T47D (cell line): Measurements from ENCODE around the gene CELSR1.
"Not testable (repeated sequence)": the region's sequence is repeated elsewhere in the genome, so short reads cannot be mapped to it uniquely, and the experiment has no call there.

Source experiments
- DNase-seq, 2 experiments: peaks; one replicate each; pipeline versions ENCODE4 v3.0.0 to v3.0.0-alpha.2; 2011 to 2012; ENCODE audit warnings: low read depth in 1 of 2, low spot score in 1 of 2
- JUND ChIP-seq: IDR thresholded peaks from 2 replicates; pipeline ENCODE4 v1.6.1; 2012; ENCODE audit warnings: low read depth
- in situ Hi-C: cut with HindIII; loops from 2 replicates; pipeline ENCODE4 v1.10.0; 2016; ENCODE audit warnings: low sequenced_read_pairs, low pct_unique_long_range_greater_than_20kb

CELSR1 gene

GRCh38 chr22:46484156-46484860 lies 53.1 kb downstream of the CELSR1 start:
- no peak for DNase-seq
- TF ChIP-seq JUND, result no peak
- in situ Hi-C loops, result no loop called here

DNA sequence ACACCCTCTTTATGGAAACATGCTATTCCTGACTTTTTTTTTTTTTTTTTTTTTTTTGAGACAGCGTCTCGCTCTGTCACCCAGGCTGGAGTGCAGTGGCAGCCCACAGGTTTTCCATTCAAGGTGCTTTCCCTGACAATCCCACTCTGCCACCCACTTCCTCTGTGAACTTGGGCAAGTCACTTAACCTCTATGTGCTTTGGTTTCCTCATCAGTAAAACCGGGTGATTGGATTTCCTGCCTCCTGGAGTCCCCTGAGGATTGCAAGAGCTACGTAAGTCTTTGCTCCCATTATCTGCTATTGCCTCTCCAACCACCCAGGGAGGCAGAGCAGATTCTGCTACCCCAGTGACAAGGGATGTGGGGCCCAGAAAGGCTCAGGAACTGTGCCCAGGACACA lies 54.1 kb downstream of the CELSR1 start:
- no peak for DNase-seq
- TF ChIP-seq JUND, result no peak
- in situ Hi-C loops, result no loop called here

DNA sequence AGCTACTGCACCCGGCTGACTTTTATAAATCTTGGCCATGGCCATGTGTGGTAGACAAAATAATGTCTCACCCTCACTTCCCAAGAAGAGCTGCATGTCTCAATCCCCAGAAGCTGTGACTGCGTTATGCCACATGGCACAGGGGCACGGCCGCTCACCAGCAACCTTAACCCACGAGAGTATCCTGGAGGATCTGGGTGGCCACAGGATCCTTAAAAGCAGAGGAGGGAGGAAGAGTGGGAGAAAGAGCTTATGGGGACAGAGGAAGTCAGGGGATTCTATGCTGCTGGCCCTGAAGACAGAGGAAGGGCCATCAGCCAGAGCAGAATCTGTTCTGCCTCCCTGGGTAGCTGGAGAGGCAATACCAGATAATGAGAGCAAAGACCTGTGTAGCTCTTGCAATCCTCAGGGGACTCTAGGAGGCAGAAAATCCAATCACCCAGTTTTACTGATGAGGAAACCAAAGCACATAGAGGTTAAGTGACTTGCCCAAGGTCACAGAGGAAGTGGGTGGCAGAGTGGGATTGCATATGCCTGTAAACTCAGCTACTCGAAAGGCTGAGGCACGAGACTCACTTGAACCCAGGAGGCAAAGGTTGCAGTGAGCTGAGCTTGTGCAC lies 55.3 kb downstream of the CELSR1 start:
- no peak for TF ChIP-seq JUND

GRCh38 chr22:46481386-46481785 lies 56.0 kb downstream of the CELSR1 start:
- TF ChIP-seq JUND, result no peak
- DNase-seq, result no peak
- in situ Hi-C loops, result no loop called here

More for the DNA sequence above, 55.3 kb downstream of the CELSR1 start:
- in situ Hi-C loops, result no loop called here
- DNase-seq, result no peak

DNA sequence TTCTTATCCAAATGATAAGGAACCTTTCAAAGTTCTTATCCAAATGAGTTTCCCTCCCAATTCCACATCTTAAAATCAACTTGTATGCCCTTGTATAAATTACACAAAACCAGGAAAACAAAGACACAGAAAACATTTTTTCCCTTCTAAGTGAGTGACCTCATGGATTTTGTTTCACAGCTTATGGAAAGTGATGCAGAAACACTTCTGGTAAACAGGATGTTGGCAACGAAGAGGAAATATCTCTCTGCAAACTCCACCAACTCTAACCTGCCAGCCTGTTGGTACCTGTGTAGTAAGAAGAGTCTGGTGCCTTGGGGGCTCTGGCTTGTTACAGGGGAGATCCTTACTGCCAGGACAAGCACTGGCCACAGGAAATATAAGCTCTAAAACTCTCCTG lies 57.0 kb downstream of the CELSR1 start:
- in situ Hi-C loops, result no loop called here
- no peak for DNase-seq
- TF ChIP-seq JUND, result no peak

- DNase-seq, result no peak
- no peak for TF ChIP-seq JUND
- in situ Hi-C loops, result no loop called here
Observed at GRCh38 chr22:46479046-46479445, 58.4 kb downstream of the CELSR1 start.

DNA sequence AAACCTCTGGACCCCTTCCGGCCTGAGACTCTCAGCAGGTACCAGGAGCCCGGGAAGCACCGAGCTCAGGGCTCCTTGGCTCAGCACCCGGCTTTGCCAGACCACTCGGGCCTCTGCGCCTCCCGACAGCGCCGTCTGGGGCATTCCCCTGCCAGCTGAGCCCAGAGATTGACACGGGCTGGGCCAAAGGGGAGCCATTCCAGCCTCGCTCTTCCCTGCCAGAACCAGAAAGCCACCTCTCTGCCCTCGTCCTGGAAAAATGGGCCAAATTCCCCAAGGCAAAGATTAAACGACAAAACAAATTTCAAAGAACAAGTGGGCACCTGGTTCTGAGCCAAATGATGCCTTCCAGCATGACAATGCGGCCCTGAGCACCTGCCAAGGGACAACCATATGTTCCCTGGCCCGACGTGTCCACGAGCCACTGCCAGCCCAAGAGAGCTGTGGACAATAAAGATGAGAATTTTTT lies 59.3 kb downstream of the CELSR1 start:
- in situ Hi-C loops, result no loop called here
- peak in 1 of 2 experiments; percentile 33 for DNase-seq
- no peak for TF ChIP-seq JUND

- no peak for DNase-seq
- in situ Hi-C loops, result no loop called here
- TF ChIP-seq JUND, result no peak
Observed at GRCh38 chr22:46476547-46476941, 60.9 kb downstream of the CELSR1 start.

- no peak for TF ChIP-seq JUND
- DNase-seq, result peak in 1 of 2 experiments; percentile 29
- in situ Hi-C loops, result no loop called here
Observed at GRCh38 chr22:46473896-46474557, 63.4 kb downstream of the CELSR1 start.

GRCh38 chr22:46473021-46473779 lies 64.2 kb downstream of the CELSR1 start:
- DNase-seq, result no peak
- no peak for TF ChIP-seq JUND
- in situ Hi-C loops, result no loop called here

- no peak for TF ChIP-seq JUND
- in situ Hi-C loops, result no loop called here
- DNase-seq, result no peak
Observed at GRCh38 chr22:46472722-46473016, 64.8 kb downstream of the CELSR1 start.

- no peak for TF ChIP-seq JUND
- in situ Hi-C loops, result no loop called here
- DNase-seq, result no peak
Observed at GRCh38 chr22:46471901-46472721, 65.3 kb downstream of the CELSR1 start.

DNA sequence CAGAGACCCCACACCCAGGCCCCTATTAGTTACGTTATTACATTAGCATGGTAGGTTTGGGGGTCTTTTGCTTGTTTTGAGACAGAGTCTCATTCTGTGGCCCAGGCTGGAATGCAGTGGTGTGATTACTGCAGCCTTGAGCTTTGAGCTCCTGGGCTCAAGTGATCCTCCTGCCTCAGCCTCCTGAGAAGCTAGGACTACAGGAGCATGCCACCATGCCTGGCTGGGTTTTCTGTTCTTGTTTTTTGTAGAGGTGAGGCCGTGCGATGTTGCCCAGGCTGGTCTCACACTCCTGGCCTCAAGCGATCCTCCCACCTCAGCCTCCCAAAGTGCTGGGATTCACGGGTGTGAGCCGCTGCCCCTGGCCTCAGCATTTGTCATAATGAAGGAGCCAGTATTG lies 66.1 kb downstream of the CELSR1 start:
- in situ Hi-C loops, DNase-seq: not testable (repeated sequence)
